Measurements from ENCODE around the gene DDA1. TPM values are rescaled to one million over a fixed set of nuclear protein-coding genes. Genes with fewer than 3 reads are reported as not detected.
"Not testable (repeated sequence)": the region's sequence is repeated elsewhere in the genome, so short reads cannot be mapped to it uniquely, and the experiment has no call there.

Gene DDA1
- total RNA-seq, 4 donors from 2014 or later, result 4.6 to 44.4 (median 23.8) TPM

DNA sequence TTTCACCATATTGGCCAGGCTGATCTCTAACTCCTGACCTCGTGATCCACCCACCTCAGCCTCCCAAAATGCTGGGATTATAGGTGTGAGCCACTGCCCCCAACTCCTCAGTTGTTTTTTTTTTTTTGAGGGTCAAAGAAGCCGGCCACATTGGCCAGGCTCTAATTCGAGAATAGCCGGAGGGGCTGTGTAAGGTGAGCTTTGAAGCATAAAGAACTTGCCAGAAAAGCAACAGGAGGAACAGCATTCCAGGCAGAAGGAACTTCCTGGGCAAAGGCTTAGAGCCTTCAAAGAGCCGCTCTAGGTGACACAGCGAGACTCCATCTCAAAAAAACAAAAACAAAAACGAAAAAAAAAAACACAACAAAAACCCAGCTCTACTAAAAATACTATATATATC is 43.3 kb upstream of the DDA1 start:
- no peak for DNase-seq (ENCODE audit: low spot score)
- no peak for ATAC-seq (ENCODE audit: low FRiP score)
- TF ChIP-seq, protein P1, sequence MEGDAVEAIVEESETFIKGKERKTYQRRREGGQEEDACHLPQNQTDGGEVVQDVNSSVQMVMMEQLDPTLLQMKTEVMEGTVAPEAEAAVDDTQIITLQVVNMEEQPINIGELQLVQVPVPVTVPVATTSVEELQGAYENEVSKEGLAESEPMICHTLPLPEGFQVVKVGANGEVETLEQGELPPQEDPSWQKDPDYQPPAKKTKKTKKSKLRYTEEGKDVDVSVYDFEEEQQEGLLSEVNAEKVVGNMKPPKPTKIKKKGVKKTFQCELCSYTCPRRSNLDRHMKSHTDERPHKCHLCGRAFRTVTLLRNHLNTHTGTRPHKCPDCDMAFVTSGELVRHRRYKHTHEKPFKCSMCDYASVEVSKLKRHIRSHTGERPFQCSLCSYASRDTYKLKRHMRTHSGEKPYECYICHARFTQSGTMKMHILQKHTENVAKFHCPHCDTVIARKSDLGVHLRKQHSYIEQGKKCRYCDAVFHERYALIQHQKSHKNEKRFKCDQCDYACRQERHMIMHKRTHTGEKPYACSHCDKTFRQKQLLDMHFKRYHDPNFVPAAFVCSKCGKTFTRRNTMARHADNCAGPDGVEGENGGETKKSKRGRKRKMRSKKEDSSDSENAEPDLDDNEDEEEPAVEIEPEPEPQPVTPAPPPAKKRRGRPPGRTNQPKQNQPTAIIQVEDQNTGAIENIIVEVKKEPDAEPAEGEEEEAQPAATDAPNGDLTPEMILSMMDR (IDR thresholded peaks at IDR 0.05), result no peak

DNA sequence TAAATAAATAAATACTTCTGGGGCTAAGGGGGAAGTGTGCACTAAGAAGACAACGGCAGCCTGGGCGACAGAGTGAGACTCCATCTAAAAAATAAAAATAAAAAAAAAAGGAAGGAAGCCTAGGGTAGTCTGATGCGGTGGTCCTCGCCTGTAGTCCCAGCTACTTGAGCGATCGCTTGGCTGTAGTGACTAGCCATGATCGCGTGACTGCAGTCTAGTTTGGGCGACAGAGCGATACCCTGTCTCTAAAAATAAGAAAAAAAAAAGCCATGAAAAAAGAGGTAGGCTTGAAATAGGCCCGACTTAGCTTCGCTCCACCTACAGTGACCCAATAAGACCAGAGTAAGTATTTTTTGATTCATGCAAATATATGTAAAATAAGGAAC is 42.8 kb upstream of the DDA1 start:
- TF ChIP-seq, protein P1 (IDR thresholded peaks at IDR 0.05), result no peak
- no peak for DNase-seq (ENCODE audit: low spot score)
- no peak for ATAC-seq (ENCODE audit: low FRiP score)

DNA sequence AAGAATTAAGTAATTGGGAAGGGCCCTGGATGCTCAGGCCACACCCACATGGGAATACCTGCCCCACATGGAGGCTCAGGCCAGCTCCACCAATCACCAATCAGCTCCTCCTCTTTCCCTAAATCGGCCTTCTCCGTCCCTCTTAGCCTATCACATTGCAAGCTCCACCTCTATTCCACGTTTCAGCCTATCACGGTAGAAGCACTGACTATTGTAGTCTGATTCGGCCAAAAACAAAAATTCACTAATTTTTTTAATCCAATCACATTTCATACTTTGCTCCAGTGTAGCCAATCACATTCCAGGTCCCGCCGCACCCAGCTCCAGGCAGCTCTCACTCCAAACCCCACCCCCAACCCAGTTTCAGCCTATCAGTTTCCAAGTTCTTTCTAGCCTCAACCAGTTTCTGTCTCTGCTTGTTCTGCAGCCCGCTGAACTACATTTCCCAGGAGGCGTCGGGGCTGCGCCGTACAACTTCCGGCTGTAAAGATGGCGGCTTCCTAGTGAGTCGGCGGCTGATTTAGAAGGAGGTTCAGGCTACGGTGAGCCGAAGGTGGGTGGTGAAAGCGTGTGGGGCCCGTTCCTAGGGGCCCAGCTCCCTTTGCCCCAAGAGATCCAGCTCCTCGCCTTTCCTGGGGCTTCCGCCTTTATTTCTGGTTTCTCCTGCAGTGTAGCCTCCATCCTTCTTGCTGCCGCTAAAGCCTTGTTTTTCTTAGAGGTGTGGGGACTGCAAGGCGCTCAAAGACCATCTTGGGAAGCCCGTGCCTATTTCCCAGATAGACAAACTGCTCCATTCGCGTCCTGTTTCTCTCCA is 42.2 kb upstream of the DDA1 start, which contains the start of gene BABAM1:
TSS of gene BABAM1 (plus strand) at position 469 of the 814 bp plus-strand sequence. CDS start 1,364 bp downstream, outside the sequence.
- TF ChIP-seq, protein P1 (IDR thresholded peaks at IDR 0.05), result peak in 1 of 3 donors; percentile 31
- DNase-seq (ENCODE audit: low spot score), result peak; percentile 92
- ATAC-seq (ENCODE audit: low FRiP score), result peak; percentile 99

DNA sequence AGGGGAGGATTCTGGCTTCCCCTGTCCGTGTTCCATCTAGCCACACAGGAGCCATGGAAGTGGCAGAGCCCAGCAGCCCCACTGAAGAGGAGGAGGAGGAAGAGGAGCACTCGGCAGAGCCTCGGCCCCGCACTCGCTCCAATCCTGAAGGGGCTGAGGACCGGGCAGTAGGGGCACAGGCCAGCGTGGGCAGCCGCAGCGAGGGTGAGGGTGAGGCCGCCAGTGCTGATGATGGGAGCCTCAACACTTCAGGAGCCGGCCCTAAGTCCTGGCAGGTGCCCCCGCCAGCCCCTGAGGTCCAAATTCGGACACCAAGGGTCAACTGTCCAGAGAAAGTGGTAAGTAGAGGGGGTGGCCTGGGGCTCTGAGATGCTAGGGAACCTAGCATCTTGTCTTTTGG is 40.6 kb upstream of the DDA1 start:
- ATAC-seq (ENCODE audit: low FRiP score) (no peak), DNase-seq (ENCODE audit: low spot score) (no peak)
- TF ChIP-seq, protein P1 (IDR thresholded peaks at IDR 0.05), result no peak

DNA sequence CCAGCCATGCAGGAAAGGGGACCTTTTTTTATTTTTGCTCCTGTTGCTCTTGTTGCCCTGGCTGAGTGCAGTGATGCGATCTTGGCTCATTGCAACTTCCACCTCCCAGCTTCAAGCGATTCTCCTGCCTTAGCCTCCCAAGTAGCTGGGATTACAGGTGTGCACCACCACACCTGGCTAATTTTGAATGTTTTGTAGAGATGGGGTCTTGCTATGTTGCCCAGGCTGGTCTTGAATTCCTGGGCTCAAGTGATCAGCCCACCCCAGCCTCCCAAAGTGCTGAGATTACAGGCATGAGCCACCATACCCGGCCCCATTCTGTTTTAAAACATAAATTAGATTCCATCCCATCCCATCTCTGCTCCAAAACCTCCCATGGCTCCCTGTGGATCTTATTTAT is 34.5 kb upstream of the DDA1 start:
- not testable (repeated sequence) for DNase-seq (ENCODE audit: low spot score); ATAC-seq (ENCODE audit: low FRiP score)

GRCh38 chr19:17275441-17276175 is 33.8 kb upstream of the DDA1 start:
- TF ChIP-seq, protein P1 (IDR thresholded peaks at IDR 0.05), result no peak
- ATAC-seq (ENCODE audit: low FRiP score) (no peak), DNase-seq (ENCODE audit: low spot score) (no peak)

DNA sequence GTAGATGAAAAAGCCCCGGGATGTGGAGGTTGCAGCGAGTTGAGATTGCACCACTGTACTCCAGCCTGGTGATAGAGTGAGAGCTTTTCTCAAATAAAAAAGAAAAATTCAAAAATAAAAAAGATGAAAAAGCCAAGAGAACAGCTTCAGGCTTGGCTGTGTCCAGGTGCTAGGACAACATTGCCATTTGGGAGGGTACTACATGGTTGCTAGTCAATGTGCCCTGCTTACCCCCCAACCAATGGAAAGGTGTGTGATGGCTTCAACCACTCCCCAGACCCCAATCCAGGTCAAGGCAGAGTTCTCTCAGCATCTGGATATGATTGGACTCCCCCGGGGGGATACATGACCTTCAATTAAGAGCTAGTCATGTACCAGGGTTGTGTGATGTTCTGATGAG is 29.9 kb upstream of the DDA1 start:
- no peak for DNase-seq (ENCODE audit: low spot score)
- TF ChIP-seq, protein P1 (IDR thresholded peaks at IDR 0.05), result no peak
- ATAC-seq (ENCODE audit: low FRiP score), result no peak
